Prostate gland (tissue), 2 donors: ENCODE results near the gene ADGRL2. TPM values are rescaled to one million over a fixed set of nuclear protein-coding genes. Genes with fewer than 3 reads are reported as not detected.

Experiments used
- DNase-seq: peaks from one replicate; pipeline ENCODE4 v3.0.0-alpha.2; 2019; ENCODE audit warnings: low spot score
- H3K27ac ChIP-seq, 2 donors: fragments of 200-600 bp; sonication (generic); 2 replicates each; pipeline ENCODE4 v1.5.1; 2017 to 2019
- H3K27me3 ChIP-seq: fragments of 200-600 bp; sonication (generic); replicated peaks from 2 replicates; pipeline ENCODE4 v1.5.1; 2019; ENCODE audit not compliant: insufficient read depth
- H3K36me3 ChIP-seq, 2 donors: fragments of 200-600 bp; sonication (generic); 1 replicate in 1 of 2; 2 replicates in 1 of 2; pipeline versions ENCODE4 v1.5.1 to v1.8.1; 2017 to 2019
- H3K4me1 ChIP-seq: fragments of 200-600 bp; sonication (generic); replicated peaks from 2 replicates; pipeline ENCODE4 v1.5.1; 2019
- H3K4me3 ChIP-seq, 2 donors: fragments of 200-600 bp; sonication (generic); 2 replicates each; pipeline ENCODE4 v1.5.1; 2017 to 2019
- H3K9me3 ChIP-seq: fragments of 200-600 bp; sonication (generic); 2 replicates; pipeline ENCODE4 v1.5.1; 2017
- CTCF ChIP-seq, 4 experiments: fragments of 200-600 bp in 2 of 4; fragments of 450-650 bp in 2 of 4; sonication (generic) in 2 of 4; IDR thresholded peaks; 1 replicate in 3 of 4; 2 replicates in 1 of 4; pipeline ENCODE4 v1.5.1; 2016 to 2019; ENCODE audit warnings: antibody characterized with exemption in 4 of 4, mild to moderate bottlenecking in 2 of 4, moderate library complexity in 2 of 4
- POLR2A ChIP-seq: fragments of 450-650 bp; IDR thresholded peaks from one replicate; pipeline ENCODE4 v1.6.1; 2016; ENCODE audit warnings: antibody characterized with exemption, mild to moderate bottlenecking
- POLR2AphosphoS5 ChIP-seq: sonication (generic); formaldehyde crosslinking; IDR thresholded peaks from one replicate; pipeline ENCODE4 v1.6.1; 2017; ENCODE audit warnings: antibody characterized with exemption
- WGBS: methylation state at CpG from one replicate; pipeline ENCODE4 v1.1.5; 2018; 5-methylcytosine and 5-hydroxymethylcytosine counted together
- intact Hi-C: fragments of 100-400 bp; cut with DNase I; formaldehyde crosslinking; loops from one replicate; pipeline ENCODE4 v1.14.2; 2022
- total RNA-seq, 2 donors: library from RNA; depleted of rRNA; stranded (reverse); fragments of >200 nt; gene quantifications; one replicate each; pipeline ENCODE4 v1.1.0, GENCODE V29; 2016

Gene ADGRL2
- total RNA-seq, 2 donors from 2014 or later: 34.0 to 54.0 TPM

DNA sequence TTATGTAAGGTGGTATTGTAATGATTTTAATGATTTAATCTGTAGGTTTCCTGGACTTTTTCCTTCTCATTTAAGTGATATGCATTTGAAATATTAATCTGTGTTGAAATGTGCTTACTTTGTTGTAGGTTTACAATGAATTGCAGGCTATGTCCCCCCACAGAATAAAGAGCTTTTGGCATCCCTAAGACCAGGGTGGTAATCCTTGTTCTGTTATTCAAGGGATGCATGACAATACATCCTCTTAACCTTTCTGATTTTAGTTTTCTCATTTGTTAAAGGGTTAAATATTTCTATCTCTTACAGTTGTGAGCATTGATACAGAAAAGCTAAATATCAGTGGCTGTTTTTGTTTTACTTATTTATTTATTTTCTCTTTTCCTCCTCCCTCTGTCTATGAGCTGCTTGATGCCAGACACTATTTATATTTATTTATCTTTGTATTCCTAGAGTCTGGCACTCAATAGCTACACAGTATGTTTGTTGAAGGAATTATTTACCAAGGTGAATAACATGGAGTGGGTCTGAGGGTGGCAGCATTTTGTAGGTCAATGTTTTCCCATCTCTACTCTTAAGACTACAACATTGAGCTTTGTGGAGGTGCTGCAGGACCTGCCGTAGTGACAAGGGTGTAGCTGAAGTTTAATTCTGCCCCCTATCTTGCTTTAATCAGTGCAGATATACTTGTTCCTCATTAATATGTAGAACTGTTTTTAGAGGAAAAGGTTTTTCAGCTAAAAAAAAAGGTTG is 19.9 kb upstream of the ADGRL2 start:
- Histone ChIP-seq H3K4me1 (no peaks in the 10 kb centered on the region), H3K27ac (no peak overlapping the region), H3K27me3 (no peaks in the 10 kb centered on the region), H3K9me3 (no peaks in the 10 kb centered on the region), H3K36me3 (no peaks in the 10 kb centered on the region), H3K4me3 (no peak overlapping the region)
- intact Hi-C loops: no loop called here
- DNase-seq: no peak
- TF ChIP-seq POLR2AphosphoS5 (no peak), POLR2A (no peak), CTCF (IDR thresholded peaks at IDR 0.05) (no peak)
- WGBS: 94% methylated on average over 1 of the region's 1 CpG

GRCh38 chr1:81781749-81782148 is 19.0 kb upstream of the ADGRL2 start:
- WGBS: 61% methylated on average over 2 of the region's 2 CpGs
- intact Hi-C loops: no loop called here

GRCh38 chr1:81792184-81792583 is 8.6 kb upstream of the ADGRL2 start:
- H3K27me3 ChIP-seq: no peaks in the 10 kb centered on the region
- H3K9me3 ChIP-seq: no peaks in the 10 kb centered on the region
- DNase-seq: no peak
- no peaks in the 10 kb centered on the region for H3K36me3 ChIP-seq
- no peak overlapping the region for H3K27ac ChIP-seq
- H3K4me3 ChIP-seq: no peak overlapping the region
- WGBS: 93% methylated on average over 2 of the region's 2 CpGs
- no peaks in the 10 kb centered on the region for H3K4me1 ChIP-seq
- intact Hi-C loops: no loop called here
- TF ChIP-seq POLR2A: no peak
- TF ChIP-seq POLR2AphosphoS5: no peak
- TF ChIP-seq CTCF (IDR thresholded peaks at IDR 0.05): no peak

More at GRCh38 chr1:81781749-81782148, 19.0 kb upstream of the ADGRL2 start:
- H3K4me1 ChIP-seq: no peaks in the 10 kb centered on the region
- no peak overlapping the region for H3K27ac ChIP-seq
- H3K36me3 ChIP-seq: no peaks in the 10 kb centered on the region
- no peak overlapping the region for H3K4me3 ChIP-seq
- H3K27me3 ChIP-seq: no peaks in the 10 kb centered on the region
- TF ChIP-seq CTCF (IDR thresholded peaks at IDR 0.05) (no peak), POLR2A (no peak), POLR2AphosphoS5 (no peak)
- H3K9me3 ChIP-seq: no peaks in the 10 kb centered on the region
- no peak for DNase-seq

- DNase-seq: no peak
- H3K36me3 ChIP-seq: no peaks in the 10 kb centered on the region
- no peak for TF ChIP-seq POLR2AphosphoS5
- TF ChIP-seq POLR2A: no peak
- TF ChIP-seq CTCF (IDR thresholded peaks at IDR 0.05): no peak
- H3K4me3 ChIP-seq: no peak overlapping the region
- H3K27me3 ChIP-seq: no peaks in the 10 kb centered on the region
- no peaks in the 10 kb centered on the region for H3K4me1 ChIP-seq
- no peak overlapping the region for H3K27ac ChIP-seq
- WGBS: 99% methylated on average over 2 of the region's 2 CpGs
- H3K9me3 ChIP-seq: no peaks in the 10 kb centered on the region
- intact Hi-C loops: no loop called here
Measured at GRCh38 chr1:81797701-81798100, 3.0 kb upstream of the ADGRL2 start.
